GM23338 (cell line): ENCODE measurements around the gene ELMOD3. TPM values are rescaled to one million over a fixed set of nuclear protein-coding genes. Genes with fewer than 3 reads are reported as not detected.

Source experiments
- ATAC-seq: fragments of 200-7000 bp; cut with Tn5 transposase; 3 replicates; pipeline ENCODE4 v1.9.1; 2020
- DNase-seq: peaks from one replicate; pipeline ENCODE4 v3.0.0-alpha.2; 2015; ENCODE audit warnings: low spot score
- H2AFZ ChIP-seq: fragments of 200-600 bp; sonication (generic); 2 replicates; pipeline ENCODE4 v1.8.0; 2016; ENCODE audit warnings: antibody characterized with exemption, mild to moderate bottlenecking, moderate library complexity
- H3F3A ChIP-seq: fragments of 200-600 bp; sonication (generic); replicated peaks from 2 replicates; pipeline ENCODE4 v1.8.0; 2017; ENCODE audit warnings: antibody characterized with exemption, mixed run types, low read depth
- H3K27ac ChIP-seq: fragments of 200-600 bp; sonication (generic); 2 replicates; pipeline ENCODE4 v1.6.1; 2016; ENCODE audit warnings: low read depth
- H3K27me3 ChIP-seq: fragments of 200-600 bp; sonication (generic); 2 replicates; pipeline ENCODE4 v1.8.0; 2016; ENCODE audit warnings: mild to moderate bottlenecking, mixed run types, moderate library complexity; ENCODE audit not compliant: insufficient read depth
- H3K36me3 ChIP-seq: fragments of 200-600 bp; sonication (generic); 2 replicates; pipeline ENCODE4 v1.8.0; 2016; ENCODE audit warnings: mild to moderate bottlenecking; ENCODE audit not compliant: insufficient read depth
- H3K4me1 ChIP-seq: fragments of 200-600 bp; sonication (generic); 2 replicates; pipeline ENCODE4 v1.8.0; 2016; ENCODE audit warnings: mild to moderate bottlenecking, moderate library complexity; ENCODE audit not compliant: insufficient read depth
- H3K4me2 ChIP-seq: fragments of 200-600 bp; sonication (generic); 2 replicates; pipeline ENCODE4 v1.7.1; 2017; ENCODE audit warnings: mixed run types
- H3K4me3 ChIP-seq: fragments of 200-600 bp; sonication (generic); 2 replicates; pipeline ENCODE4 v1.6.1; 2016; ENCODE audit warnings: mixed run types
- H3K79me2 ChIP-seq: fragments of 200-600 bp; sonication (generic); replicated peaks from 2 replicates; pipeline ENCODE4 v1.8.0; 2017; ENCODE audit warnings: mild to moderate bottlenecking; ENCODE audit not compliant: insufficient read depth
- H3K9me2 ChIP-seq: fragments of 200-600 bp; sonication (generic); 2 replicates; pipeline ENCODE4 v1.8.0; 2017; ENCODE audit not compliant: insufficient read depth
- H4K20me1 ChIP-seq: fragments of 200-600 bp; sonication (generic); replicated peaks from 2 replicates; pipeline ENCODE4 v1.8.0; 2017; ENCODE audit warnings: mild to moderate bottlenecking; ENCODE audit not compliant: insufficient read depth
- H3K27ac Mint-ChIP-seq: 2 replicates; pipeline ENCODE4 v1.8.0; 2020; ENCODE audit warnings: inconsistent platforms, mild to moderate bottlenecking, moderate library complexity, mixed read lengths
- H3K27me3 Mint-ChIP-seq: 3 replicates; pipeline ENCODE4 v1.8.0; 2022; ENCODE audit warnings: low read depth, mild to moderate bottlenecking, moderate library complexity, mixed read lengths, inconsistent platforms; ENCODE audit not compliant: insufficient read depth, poor library complexity
- H3K36me3 Mint-ChIP-seq: 3 replicates; pipeline ENCODE4 v1.8.0; 2021; ENCODE audit warnings: low read depth, mild to moderate bottlenecking, inconsistent platforms, moderate library complexity, mixed read lengths
- H3K4me1 Mint-ChIP-seq: 3 replicates; pipeline ENCODE4 v1.8.0; 2020; ENCODE audit warnings: mild to moderate bottlenecking, inconsistent platforms, mixed read lengths
- H3K4me3 Mint-ChIP-seq: 3 replicates; pipeline ENCODE4 v1.8.0; 2021; ENCODE audit warnings: moderate library complexity, mild to moderate bottlenecking, inconsistent platforms, mixed read lengths
- H3K9me3 Mint-ChIP-seq: 3 replicates; pipeline ENCODE4 v1.8.0; 2020; ENCODE audit warnings: moderate library complexity, mild to moderate bottlenecking, inconsistent platforms, mixed read lengths
- CREB1 ChIP-seq: fragments of 250-450 bp; sonication (Bioruptor Pico); IDR thresholded peaks from 2 replicates; pipeline ENCODE4 v1.5.0; 2020; ENCODE audit warnings: low read depth, mild to moderate bottlenecking, moderate library complexity
- EZH2 ChIP-seq: fragments of 200-600 bp; sonication (generic); IDR thresholded peaks from one replicate; pipeline ENCODE4 v1.8.0; 2017; ENCODE audit warnings: antibody characterized with exemption, mild to moderate bottlenecking, low read depth; ENCODE audit not compliant: unreplicated experiment
- EZH2phosphoT487 ChIP-seq: fragments of 200-600 bp; sonication (generic); IDR thresholded peaks from one replicate; pipeline ENCODE4 v1.8.1; 2018; ENCODE audit warnings: antibody characterized with exemption; ENCODE audit not compliant: unreplicated experiment
- JUNB ChIP-seq: IDR thresholded peaks from one replicate; pipeline ENCODE4 v1.6.1; 2016; ENCODE audit warnings: antibody characterized with exemption; ENCODE audit not compliant: unreplicated experiment
- NANOG ChIP-seq: IDR thresholded peaks from 2 replicates; pipeline ENCODE4 v1.6.1; 2016; ENCODE audit warnings: antibody characterized with exemption, borderline replicate concordance
- POLR2AphosphoS5 ChIP-seq: IDR thresholded peaks from 2 replicates; pipeline ENCODE4 v1.6.1; 2016; ENCODE audit warnings: antibody characterized with exemption, low read depth
- STAT1 ChIP-seq: IDR thresholded peaks from one replicate; pipeline ENCODE4 v1.6.1; 2016; ENCODE audit warnings: antibody characterized with exemption; ENCODE audit not compliant: unreplicated experiment
- ZNF114 ChIP-seq: fragments of 250-450 bp; sonication (Bioruptor Pico); IDR thresholded peaks from 2 replicates; pipeline ENCODE4 v1.5.0; 2020; ENCODE audit warnings: mild to moderate bottlenecking, moderate library complexity
- ZNF331 ChIP-seq: fragments of 250-450 bp; sonication (Bioruptor Pico); IDR thresholded peaks from 2 replicates; pipeline ENCODE4 v1.5.0; 2020; ENCODE audit warnings: low read depth, mild to moderate bottlenecking, moderate library complexity
- polyA plus RNA-seq: library from polyadenylated mRNA; unstranded; fragments of >200 nt; fragmentation: Nextera tagmentation; extraction: Ambion mirVana; gene quantifications from 2 replicates; pipeline ENCODE4 v1.2.1, GENCODE V29; 2016
- total RNA-seq: library from RNA; depleted of rRNA; stranded (reverse); fragments of >200 nt; shearing (Covaris generic); gene quantifications from 2 replicates; pipeline ENCODE4 v1.2.3, GENCODE V29; 2014
- TF ChIP-seq, protein P1 (sequence below): IDR thresholded peaks from one replicate; pipeline ENCODE4 v1.6.1; 2018; ENCODE audit warnings: antibody characterized with exemption; ENCODE audit not compliant: unreplicated experiment
- TF ChIP-seq, protein P2 (sequence below), 2 experiments: fragments of 200-600 bp in 1 of 2; sonication (generic) in 1 of 2; conservative IDR thresholded peaks; 2 replicates each; pipeline versions ENCODE4 v1.5.1 to v1.6.1; 2016 to 2017; ENCODE audit warnings: antibody characterized with exemption in 2 of 2, low read depth in 2 of 2, mild to moderate bottlenecking in 2 of 2, moderate library complexity in 1 of 2
- TF ChIP-seq, protein P3 (sequence below): fragments of 250-450 bp; sonication (Bioruptor Pico); IDR thresholded peaks from 2 replicates; pipeline ENCODE4 v1.5.0; 2020; ENCODE audit warnings: mild to moderate bottlenecking, moderate library complexity
- TF ChIP-seq, protein P4 (sequence below): IDR thresholded peaks from 2 replicates; pipeline ENCODE4 v1.6.1; 2016; ENCODE audit warnings: antibody characterized with exemption

The ELMOD3 gene
- total and polyA plus RNA-seq, 2 experiments from 2014 or later, result 8.6 to 8.9 TPM

DNA sequence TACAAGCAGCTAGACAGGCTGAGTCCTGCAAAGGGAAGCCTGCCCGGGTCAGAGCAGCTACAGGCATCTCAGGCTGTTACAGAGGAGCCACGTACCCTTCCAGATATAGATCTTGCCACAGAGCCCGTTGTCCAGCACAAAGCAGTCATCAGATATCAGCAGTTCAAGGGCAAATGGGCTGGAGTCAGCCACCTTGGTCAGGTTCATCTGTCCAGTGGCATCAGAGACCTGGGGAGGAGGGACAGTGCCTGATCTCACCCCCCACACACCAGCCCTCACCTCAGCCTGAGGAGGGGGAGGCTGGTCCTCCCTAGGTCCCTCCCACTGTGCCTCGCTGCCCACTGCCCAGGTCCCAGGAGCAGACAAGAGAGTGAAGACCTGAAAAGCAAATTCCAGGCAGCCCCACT, 43.4 kb downstream of the ELMOD3 start:
- peaks cover 11% of the 10 kb centered on the region; the same call in 2 of the 3 replicates for H3K36me3 Mint-ChIP-seq
- peaks cover 3% of the 10 kb centered on the region; the same call in 1 of the 2 replicates for H3K79me2 ChIP-seq
- no peaks in the 10 kb centered on the region for H3K4me1 ChIP-seq
- H3K27me3 ChIP-seq, result no peaks in the 10 kb centered on the region
- peaks cover 5% of the 10 kb centered on the region for H3K27me3 Mint-ChIP-seq
- 0 out of 2 replicates have a peak, but pooled peaks cover 3% of the 10 kb centered on the region for H3F3A ChIP-seq
- no peaks in the 10 kb centered on the region for H4K20me1 ChIP-seq
- ATAC-seq, result no peak
- H3K36me3 ChIP-seq, result no peaks in the 10 kb centered on the region; the same call in 1 of the 2 replicates
- H3K9me2 ChIP-seq, result no peaks in the 10 kb centered on the region
- H3K4me1 Mint-ChIP-seq, result peaks cover 12% of the 10 kb centered on the region
- no peak overlapping the region for H3K4me2 ChIP-seq
- no peak overlapping the region for H3K27ac Mint-ChIP-seq
- TF ChIP-seq ZNF331 (CRISPR knock-in tag), result no peak
- TF ChIP-seq, protein P1, sequence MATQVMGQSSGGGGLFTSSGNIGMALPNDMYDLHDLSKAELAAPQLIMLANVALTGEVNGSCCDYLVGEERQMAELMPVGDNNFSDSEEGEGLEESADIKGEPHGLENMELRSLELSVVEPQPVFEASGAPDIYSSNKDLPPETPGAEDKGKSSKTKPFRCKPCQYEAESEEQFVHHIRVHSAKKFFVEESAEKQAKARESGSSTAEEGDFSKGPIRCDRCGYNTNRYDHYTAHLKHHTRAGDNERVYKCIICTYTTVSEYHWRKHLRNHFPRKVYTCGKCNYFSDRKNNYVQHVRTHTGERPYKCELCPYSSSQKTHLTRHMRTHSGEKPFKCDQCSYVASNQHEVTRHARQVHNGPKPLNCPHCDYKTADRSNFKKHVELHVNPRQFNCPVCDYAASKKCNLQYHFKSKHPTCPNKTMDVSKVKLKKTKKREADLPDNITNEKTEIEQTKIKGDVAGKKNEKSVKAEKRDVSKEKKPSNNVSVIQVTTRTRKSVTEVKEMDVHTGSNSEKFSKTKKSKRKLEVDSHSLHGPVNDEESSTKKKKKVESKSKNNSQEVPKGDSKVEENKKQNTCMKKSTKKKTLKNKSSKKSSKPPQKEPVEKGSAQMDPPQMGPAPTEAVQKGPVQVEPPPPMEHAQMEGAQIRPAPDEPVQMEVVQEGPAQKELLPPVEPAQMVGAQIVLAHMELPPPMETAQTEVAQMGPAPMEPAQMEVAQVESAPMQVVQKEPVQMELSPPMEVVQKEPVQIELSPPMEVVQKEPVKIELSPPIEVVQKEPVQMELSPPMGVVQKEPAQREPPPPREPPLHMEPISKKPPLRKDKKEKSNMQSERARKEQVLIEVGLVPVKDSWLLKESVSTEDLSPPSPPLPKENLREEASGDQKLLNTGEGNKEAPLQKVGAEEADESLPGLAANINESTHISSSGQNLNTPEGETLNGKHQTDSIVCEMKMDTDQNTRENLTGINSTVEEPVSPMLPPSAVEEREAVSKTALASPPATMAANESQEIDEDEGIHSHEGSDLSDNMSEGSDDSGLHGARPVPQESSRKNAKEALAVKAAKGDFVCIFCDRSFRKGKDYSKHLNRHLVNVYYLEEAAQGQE, result no peak
- TF ChIP-seq CREB1, result no peak
- TF ChIP-seq, protein P2, sequence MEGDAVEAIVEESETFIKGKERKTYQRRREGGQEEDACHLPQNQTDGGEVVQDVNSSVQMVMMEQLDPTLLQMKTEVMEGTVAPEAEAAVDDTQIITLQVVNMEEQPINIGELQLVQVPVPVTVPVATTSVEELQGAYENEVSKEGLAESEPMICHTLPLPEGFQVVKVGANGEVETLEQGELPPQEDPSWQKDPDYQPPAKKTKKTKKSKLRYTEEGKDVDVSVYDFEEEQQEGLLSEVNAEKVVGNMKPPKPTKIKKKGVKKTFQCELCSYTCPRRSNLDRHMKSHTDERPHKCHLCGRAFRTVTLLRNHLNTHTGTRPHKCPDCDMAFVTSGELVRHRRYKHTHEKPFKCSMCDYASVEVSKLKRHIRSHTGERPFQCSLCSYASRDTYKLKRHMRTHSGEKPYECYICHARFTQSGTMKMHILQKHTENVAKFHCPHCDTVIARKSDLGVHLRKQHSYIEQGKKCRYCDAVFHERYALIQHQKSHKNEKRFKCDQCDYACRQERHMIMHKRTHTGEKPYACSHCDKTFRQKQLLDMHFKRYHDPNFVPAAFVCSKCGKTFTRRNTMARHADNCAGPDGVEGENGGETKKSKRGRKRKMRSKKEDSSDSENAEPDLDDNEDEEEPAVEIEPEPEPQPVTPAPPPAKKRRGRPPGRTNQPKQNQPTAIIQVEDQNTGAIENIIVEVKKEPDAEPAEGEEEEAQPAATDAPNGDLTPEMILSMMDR (conservative IDR thresholded peaks at IDR 0.05; ENCODE audit: low read depth in 2 of 2), result no peak
- TF ChIP-seq STAT1, result no peak
- no peak for TF ChIP-seq JUNB
- no peak for TF ChIP-seq NANOG
- no peak for TF ChIP-seq ZNF114 (CRISPR knock-in tag)
- no peak for TF ChIP-seq EZH2phosphoT487
- TF ChIP-seq POLR2AphosphoS5, result no peak
- TF ChIP-seq, protein P3, sequence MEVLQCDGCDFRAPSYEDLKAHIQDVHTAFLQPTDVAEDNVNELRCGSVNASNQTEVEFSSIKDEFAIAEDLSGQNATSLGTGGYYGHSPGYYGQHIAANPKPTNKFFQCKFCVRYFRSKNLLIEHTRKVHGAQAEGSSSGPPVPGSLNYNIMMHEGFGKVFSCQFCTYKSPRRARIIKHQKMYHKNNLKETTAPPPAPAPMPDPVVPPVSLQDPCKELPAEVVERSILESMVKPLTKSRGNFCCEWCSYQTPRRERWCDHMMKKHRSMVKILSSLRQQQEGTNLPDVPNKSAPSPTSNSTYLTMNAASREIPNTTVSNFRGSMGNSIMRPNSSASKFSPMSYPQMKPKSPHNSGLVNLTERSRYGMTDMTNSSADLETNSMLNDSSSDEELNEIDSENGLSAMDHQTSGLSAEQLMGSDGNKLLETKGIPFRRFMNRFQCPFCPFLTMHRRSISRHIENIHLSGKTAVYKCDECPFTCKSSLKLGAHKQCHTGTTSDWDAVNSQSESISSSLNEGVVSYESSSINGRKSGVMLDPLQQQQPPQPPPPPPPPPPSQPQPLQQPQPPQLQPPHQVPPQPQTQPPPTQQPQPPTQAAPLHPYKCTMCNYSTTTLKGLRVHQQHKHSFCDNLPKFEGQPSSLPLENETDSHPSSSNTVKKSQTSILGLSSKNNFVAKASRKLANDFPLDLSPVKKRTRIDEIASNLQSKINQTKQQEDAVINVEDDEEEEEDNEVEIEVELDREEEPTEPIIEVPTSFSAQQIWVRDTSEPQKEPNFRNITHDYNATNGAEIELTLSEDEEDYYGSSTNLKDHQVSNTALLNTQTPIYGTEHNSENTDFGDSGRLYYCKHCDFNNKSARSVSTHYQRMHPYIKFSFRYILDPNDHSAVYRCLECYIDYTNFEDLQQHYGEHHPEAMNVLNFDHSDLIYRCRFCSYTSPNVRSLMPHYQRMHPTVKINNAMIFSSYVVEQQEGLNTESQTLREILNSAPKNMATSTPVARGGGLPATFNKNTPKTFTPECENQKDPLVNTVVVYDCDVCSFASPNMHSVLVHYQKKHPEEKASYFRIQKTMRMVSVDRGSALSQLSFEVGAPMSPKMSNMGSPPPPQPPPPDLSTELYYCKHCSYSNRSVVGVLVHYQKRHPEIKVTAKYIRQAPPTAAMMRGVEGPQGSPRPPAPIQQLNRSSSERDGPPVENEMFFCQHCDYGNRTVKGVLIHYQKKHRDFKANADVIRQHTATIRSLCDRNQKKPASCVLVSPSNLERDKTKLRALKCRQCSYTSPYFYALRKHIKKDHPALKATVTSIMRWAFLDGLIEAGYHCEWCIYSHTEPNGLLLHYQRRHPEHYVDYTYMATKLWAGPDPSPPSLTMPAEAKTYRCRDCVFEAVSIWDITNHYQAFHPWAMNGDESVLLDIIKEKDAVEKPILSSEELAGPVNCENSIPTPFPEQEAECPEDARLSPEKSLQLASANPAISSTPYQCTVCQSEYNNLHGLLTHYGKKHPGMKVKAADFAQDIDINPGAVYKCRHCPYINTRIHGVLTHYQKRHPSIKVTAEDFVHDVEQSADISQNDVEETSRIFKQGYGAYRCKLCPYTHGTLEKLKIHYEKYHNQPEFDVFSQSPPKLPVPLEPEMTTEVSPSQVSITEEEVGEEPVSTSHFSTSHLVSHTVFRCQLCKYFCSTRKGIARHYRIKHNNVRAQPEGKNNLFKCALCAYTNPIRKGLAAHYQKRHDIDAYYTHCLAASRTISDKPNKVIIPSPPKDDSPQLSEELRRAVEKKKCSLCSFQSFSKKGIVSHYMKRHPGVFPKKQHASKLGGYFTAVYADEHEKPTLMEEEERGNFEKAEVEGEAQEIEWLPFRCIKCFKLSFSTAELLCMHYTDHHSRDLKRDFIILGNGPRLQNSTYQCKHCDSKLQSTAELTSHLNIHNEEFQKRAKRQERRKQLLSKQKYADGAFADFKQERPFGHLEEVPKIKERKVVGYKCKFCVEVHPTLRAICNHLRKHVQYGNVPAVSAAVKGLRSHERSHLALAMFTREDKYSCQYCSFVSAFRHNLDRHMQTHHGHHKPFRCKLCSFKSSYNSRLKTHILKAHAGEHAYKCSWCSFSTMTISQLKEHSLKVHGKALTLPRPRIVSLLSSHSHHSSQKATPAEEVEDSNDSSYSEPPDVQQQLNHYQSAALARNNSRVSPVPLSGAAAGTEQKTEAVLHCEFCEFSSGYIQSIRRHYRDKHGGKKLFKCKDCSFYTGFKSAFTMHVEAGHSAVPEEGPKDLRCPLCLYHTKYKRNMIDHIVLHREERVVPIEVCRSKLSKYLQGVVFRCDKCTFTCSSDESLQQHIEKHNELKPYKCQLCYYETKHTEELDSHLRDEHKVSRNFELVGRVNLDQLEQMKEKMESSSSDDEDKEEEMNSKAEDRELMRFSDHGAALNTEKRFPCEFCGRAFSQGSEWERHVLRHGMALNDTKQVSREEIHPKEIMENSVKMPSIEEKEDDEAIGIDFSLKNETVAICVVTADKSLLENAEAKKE, result no peak
- TF ChIP-seq EZH2, result no peak
- TF ChIP-seq, protein P4, sequence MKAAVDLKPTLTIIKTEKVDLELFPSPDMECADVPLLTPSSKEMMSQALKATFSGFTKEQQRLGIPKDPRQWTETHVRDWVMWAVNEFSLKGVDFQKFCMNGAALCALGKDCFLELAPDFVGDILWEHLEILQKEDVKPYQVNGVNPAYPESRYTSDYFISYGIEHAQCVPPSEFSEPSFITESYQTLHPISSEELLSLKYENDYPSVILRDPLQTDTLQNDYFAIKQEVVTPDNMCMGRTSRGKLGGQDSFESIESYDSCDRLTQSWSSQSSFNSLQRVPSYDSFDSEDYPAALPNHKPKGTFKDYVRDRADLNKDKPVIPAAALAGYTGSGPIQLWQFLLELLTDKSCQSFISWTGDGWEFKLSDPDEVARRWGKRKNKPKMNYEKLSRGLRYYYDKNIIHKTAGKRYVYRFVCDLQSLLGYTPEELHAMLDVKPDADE, result no peak
- no peak overlapping the region for H2AFZ ChIP-seq
- H3K4me3 Mint-ChIP-seq, result no peak overlapping the region
- H3K4me3 ChIP-seq, result no peak overlapping the region
- 0 out of 3 replicates have a peak, but pooled peaks cover under 1% of the 10 kb centered on the region for H3K9me3 Mint-ChIP-seq
- no peak for DNase-seq
- no peak overlapping the region for H3K27ac ChIP-seq
